ENCODE results near the gene WBP11.

GRCh38 chr12:14810167-14810952 lies 7.1 kb upstream of the WBP11 start:
- no peak for TF ChIP-seq CTCF (IDR thresholded peaks at IDR 0.05)
- TF ChIP-seq REST (IDR thresholded peaks at IDR 0.05; ENCODE audit: insufficient read depth in 1 of 2, low read depth in 2 of 2, low read length in 1 of 2), result no peak
- no peak for TF ChIP-seq POLR2AphosphoS5 (IDR thresholded peaks at IDR 0.05; ENCODE audit: low read depth, low read length)
- no peak for TF ChIP-seq TCF7L2 (IDR thresholded peaks at IDR 0.05; ENCODE audit: low read depth, low read length)
- no peak for TF ChIP-seq SIN3A (IDR thresholded peaks at IDR 0.05; ENCODE audit: borderline replicate concordance, insufficient read depth, low read depth, low read length)

Measured in Panc1 (cell line).